DMS79 treated with DMSO at 0.1 percent for 48 hours (cell line): Measurements from ENCODE around the gene SLC22A4.

Experiments used
- DNase-seq: peaks from one replicate; lab custom pipeline; 2025; lab: John Stamatoyannopoulos, UW

Gene SLC22A4

GRCh38 chr5:132275367-132276220, 18.6 kb upstream of the SLC22A4 start:
- DNase-seq = no peak

- DNase-seq = no peak
Observed at GRCh38 chr5:132277256-132277655, 16.9 kb upstream of the SLC22A4 start.

- no peak for DNase-seq
Observed at GRCh38 chr5:132277971-132278853, 16.0 kb upstream of the SLC22A4 start.

- no peak for DNase-seq
Observed at GRCh38 chr5:132279801-132280200, 14.4 kb upstream of the SLC22A4 start.

GRCh38 chr5:132280371-132281240, 13.6 kb upstream of the SLC22A4 start:
- DNase-seq = no peak

GRCh38 chr5:132281856-132282614, 12.2 kb upstream of the SLC22A4 start:
- DNase-seq = no peak

GRCh38 chr5:132283423-132284043, 10.7 kb upstream of the SLC22A4 start:
- DNase-seq = no peak

- no peak for DNase-seq
Observed at GRCh38 chr5:132289097-132289496, 5.1 kb upstream of the SLC22A4 start.

- DNase-seq = no peak
Observed at GRCh38 chr5:132291026-132291425, 3.2 kb upstream of the SLC22A4 start.

- DNase-seq = peak; percentile 77
Observed at GRCh38 chr5:132293066-132293991, 865 bp upstream of the SLC22A4 start.

- no peak for DNase-seq
Observed at GRCh38 chr5:132294728-132295504, 722 bp downstream of the SLC22A4 start.

GRCh38 chr5:132295505-132296411, 1.6 kb downstream of the SLC22A4 start:
- DNase-seq = no peak

GRCh38 chr5:132296412-132297016, 2.3 kb downstream of the SLC22A4 start:
- DNase-seq = no peak

GRCh38 chr5:132297211-132297940, 3.2 kb downstream of the SLC22A4 start:
- no peak for DNase-seq

GRCh38 chr5:132298298-132299212, 4.4 kb downstream of the SLC22A4 start:
- no peak for DNase-seq

GRCh38 chr5:132299917-132300316, 5.7 kb downstream of the SLC22A4 start:
- DNase-seq = no peak
